Adipose tissue (tissue), 3 donors: ENCODE data around the gene CATSPERE. TPM values are rescaled to one million over a fixed set of nuclear protein-coding genes. Genes with fewer than 3 reads are reported as not detected.
"Not testable (repeated sequence)": the region's sequence is repeated elsewhere in the genome, so short reads cannot be mapped to it uniquely, and the experiment has no call there.

Experiments used
- H3K27ac ChIP-seq: one replicate; pipeline ENCODE4 v1.5.1; 2013; ENCODE audit warnings: low read depth, low read length
- WGBS, 3 donors: extraction: QIAGEN DNeasy Blood & Tissue Kit; methylation state at CpG; one replicate each; pipeline ENCODE4 v1.1.7; 2013; 5-methylcytosine and 5-hydroxymethylcytosine counted together
- polyA plus RNA-seq, 3 donors: library from polyadenylated mRNA; stranded (reverse); fragments of 200-250 nt; gene quantifications; one replicate each; pipeline ENCODE4 v1.2.3, GENCODE V29; 2013
- donor health status: healthy with polysubstance abuse.
- donor health status: Bipolar disorder and iron deficiency.
- donor health status: healthy.

Gene CATSPERE
- polyA plus RNA-seq, 3 donors = 0.22 to 1.3 (median 0.35) TPM

- no peak overlapping the region for H3K27ac ChIP-seq
- WGBS, 3 donors = 41 to 80% (median 56%) methylated on average over 1 of the region's 1 CpG
These were observed 36.7 kb downstream of the CATSPERE start for GRCh38 chr1:244497805-244498204.

- WGBS, 3 donors = 83 to 91% (median 90%) methylated on average over 2 of the region's 2 CpGs
- H3K27ac ChIP-seq = not testable (repeated sequence)
These were observed 38.4 kb downstream of the CATSPERE start for GRCh38 chr1:244499484-244499883.

DNA sequence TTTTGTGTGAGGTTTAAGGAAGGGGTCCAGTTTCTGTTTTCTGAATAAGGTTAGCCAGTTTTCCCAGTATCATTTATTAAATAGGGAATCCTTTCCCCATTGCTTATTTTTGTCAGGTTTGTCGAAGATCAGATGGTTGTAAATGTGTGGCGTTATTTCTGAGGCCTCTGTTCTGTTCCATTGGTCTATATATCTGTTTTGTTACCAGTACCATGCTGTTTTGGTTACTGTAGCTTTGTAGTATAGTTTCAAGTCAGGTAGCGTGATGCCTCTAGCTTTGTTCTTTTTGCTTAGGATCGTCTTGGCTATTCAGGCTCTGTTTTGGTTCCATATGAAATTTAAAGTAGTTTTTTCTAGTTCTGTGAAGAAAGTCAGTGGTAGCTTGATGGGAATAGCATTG, 39.4 kb downstream of the CATSPERE start:
- WGBS, 3 donors = 84 to 93% (median 92%) methylated on average over 4 of the region's 4 CpGs
- H3K27ac ChIP-seq = not testable (repeated sequence)

DNA sequence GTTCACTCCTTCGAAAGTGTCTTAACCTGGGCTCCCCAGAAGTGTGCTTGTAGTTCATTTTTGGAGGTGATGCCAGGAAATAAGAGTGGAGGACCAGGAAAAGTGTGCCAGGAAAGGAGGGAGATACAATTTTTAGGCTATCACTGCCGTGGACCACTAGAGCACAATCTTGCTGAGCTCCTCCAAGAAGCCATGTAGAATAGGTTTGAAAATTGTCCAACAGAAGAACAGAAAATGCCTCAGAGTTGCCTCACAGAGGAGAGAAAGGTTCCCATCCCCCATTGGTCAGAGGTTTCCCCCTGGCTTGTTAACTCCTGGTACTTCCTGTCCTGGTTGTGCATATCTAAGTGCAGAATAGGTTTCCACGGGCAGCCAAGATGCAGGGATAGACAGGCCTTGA, 41.6 kb downstream of the CATSPERE start:
- H3K27ac ChIP-seq = no peak overlapping the region
- 72 to 81% (median 77%) methylated on average over 3 of the region's 3 CpGs for WGBS, 3 donors

GRCh38 chr1:244513493-244513892, 52.4 kb downstream of the CATSPERE start:
- 96 to 99% (median 97%) methylated on average over 5 of the region's 5 CpGs for WGBS, 3 donors
- H3K27ac ChIP-seq = no peak overlapping the region

- no peak overlapping the region for H3K27ac ChIP-seq
- WGBS, 3 donors = 78 to 91% (median 88%) methylated on average over 2 of the region's 2 CpGs
These were observed 54.6 kb downstream of the CATSPERE start for GRCh38 chr1:244515680-244516079.

DNA sequence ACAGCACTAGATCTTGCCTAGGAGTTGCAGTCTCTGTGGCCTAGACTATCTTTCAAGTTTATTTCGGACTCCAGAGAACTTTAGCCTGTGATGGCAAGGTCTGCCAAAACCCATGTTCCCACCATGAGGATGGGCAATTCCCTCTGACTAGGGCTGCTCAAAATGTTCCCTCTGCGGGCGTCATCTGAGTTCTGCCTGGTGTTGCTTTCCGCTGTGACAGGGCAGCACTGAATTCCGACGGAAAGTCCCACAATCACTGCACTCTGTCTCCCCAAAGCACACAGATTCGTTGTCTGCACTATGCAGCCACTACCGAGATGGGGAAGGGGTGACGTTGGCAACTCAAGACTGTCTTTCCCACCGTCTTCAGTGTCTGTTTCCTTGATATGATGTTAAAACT, 75.2 kb downstream of the CATSPERE start:
- H3K27ac ChIP-seq = no peak overlapping the region
- WGBS, 3 donors = 58 to 76% (median 61%) methylated on average over 10 of the region's 10 CpGs

GRCh38 chr1:244545511-244545910, 84.4 kb downstream of the CATSPERE start:
- H3K27ac ChIP-seq = no peak overlapping the region
- WGBS, 3 donors = 90 to 98% (median 92%) methylated on average over 1 of the region's 1 CpG

GRCh38 chr1:244548558-244549115, 87.6 kb downstream of the CATSPERE start:
- no peak overlapping the region for H3K27ac ChIP-seq
- WGBS, 3 donors = 75 to 86% (median 78%) methylated on average over 2 of the region's 2 CpGs

GRCh38 chr1:244552336-244552735, 91.3 kb downstream of the CATSPERE start:
- no peak overlapping the region for H3K27ac ChIP-seq
- WGBS, 3 donors = 70 to 82% (median 80%) methylated on average over 6 of the region's 6 CpGs

GRCh38 chr1:244556263-244556662, 95.2 kb downstream of the CATSPERE start:
- no peak overlapping the region for H3K27ac ChIP-seq
- 92 to 100% (median 94%) methylated on average over 1 of the region's 1 CpG for WGBS, 3 donors

DNA sequence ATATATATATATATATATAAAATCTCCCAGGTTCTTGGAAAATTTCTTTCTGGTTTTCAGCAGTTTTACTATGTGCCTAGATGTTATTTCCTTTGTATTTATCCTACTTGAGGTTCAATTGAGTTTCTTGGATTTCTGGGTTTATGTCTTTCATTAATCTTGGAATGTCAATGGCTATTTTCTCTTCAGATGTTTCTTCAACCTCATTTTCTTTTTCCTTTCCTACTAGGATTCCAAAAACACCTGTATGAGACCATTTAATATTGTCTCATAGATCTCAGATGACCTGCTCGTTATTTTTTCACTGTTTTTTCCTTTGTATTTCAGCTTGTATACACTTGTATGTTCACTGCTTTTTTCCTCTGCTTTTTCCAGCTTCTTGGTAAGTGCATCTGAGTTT, 96.5 kb downstream of the CATSPERE start:
- 36 to 84% (median 81%) methylated on average over 1 of the region's 1 CpG for WGBS, 3 donors
- no peak overlapping the region for H3K27ac ChIP-seq

- 69 to 94% (median 90%) methylated on average over 1 of the region's 1 CpG for WGBS, 3 donors
- no peak overlapping the region for H3K27ac ChIP-seq
These were observed 98.5 kb downstream of the CATSPERE start for GRCh38 chr1:244559561-244559960.

DNA sequence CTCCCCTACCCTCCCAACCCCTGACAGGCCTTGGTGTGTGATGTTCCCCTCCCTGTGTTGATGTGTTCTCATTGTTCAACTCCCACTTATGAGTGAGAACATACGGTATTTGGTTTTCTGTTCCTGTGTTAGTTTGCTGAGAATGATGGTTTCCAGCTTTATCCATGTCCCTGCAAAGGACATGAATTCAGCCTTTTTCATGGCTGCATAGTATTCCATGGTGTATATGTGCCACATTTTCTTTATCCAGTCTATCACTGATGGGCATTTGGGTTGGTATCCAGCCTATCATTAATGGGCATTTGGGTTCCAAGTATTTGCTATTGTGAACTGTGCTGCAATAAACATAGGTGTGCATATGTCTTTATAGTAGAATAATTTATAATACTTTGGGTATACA, 101.8 kb downstream of the CATSPERE start:
- 93 to 100% (median 100%) methylated on average over 1 of the region's 1 CpG for WGBS, 3 donors
- not testable (repeated sequence) for H3K27ac ChIP-seq

DNA sequence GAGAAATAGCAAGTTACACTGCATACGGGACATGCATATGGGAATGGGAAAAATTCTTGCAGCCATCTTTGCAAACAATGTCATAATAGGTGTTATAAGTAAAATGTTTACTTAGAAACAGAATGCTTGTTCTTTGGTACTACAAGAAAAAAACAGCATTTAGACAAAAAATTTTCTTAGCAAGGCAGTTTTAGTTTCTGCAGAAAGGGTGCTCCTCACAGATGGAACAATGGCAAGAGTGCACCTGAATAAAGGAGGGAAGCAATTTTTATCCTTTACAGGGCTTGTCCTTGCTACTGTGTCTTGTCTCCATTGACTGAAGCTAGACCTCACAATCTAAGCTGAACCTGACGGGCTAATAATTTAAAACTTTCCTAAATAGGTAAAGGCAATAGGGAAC, 112.7 kb downstream of the CATSPERE start:
- H3K27ac ChIP-seq = no peak overlapping the region
- 85 to 97% (median 94%) methylated on average over 2 of the region's 2 CpGs for WGBS, 3 donors

GRCh38 chr1:244576259-244576892, 115.3 kb downstream of the CATSPERE start:
- WGBS, 3 donors = 95 to 97% (median 97%) methylated on average over 3 of the region's 3 CpGs
- no peak overlapping the region for H3K27ac ChIP-seq

GRCh38 chr1:244578205-244578604, 117.1 kb downstream of the CATSPERE start:
- not testable (repeated sequence) for H3K27ac ChIP-seq
- WGBS, 3 donors = 90 to 97% (median 96%) methylated on average over 7 of the region's 7 CpGs

- WGBS, 3 donors = 83 to 87% (median 84%) methylated on average over 11 of the region's 11 CpGs
- no peak overlapping the region for H3K27ac ChIP-seq
These were observed 122.4 kb downstream of the CATSPERE start for GRCh38 chr1:244583358-244583982.

- 91 to 95% (median 94%) methylated on average over 4 of the region's 4 CpGs for WGBS, 3 donors
- no peak overlapping the region for H3K27ac ChIP-seq
These were observed 124.8 kb downstream of the CATSPERE start for GRCh38 chr1:244585867-244586266.

DNA sequence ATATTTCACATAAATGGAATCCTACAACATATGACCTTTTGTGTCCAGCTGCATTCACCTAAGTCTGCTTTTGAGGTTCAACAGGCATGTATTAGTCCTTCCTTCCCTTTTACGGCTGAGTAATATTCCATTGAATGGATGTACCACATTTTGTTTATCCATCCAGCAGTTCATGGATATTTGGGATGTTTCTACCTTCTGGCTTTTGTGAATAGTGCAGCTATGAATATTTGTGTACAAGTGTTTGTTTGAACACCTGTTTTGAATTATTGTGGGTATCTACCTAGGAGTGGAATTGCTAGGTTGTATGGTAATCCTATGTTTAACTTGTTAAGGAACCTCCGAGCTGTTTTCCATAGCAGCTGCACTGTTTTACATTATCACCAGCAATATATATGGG, 129.6 kb downstream of the CATSPERE start:
- 91 to 94% (median 93%) methylated on average over 2 of the region's 2 CpGs for WGBS, 3 donors

More for the DNA sequence above, 129.6 kb downstream of the CATSPERE start:
- H3K27ac ChIP-seq = no peak overlapping the region
